Limb (tissue), 2 donors: Measurements from ENCODE around the gene GABRG3.

Experiments used
- DNase-seq, 2 donors: peaks; one replicate each; pipeline ENCODE4 v3.0.0-alpha.2; 2016; ENCODE audit errors: extremely low spot score in 2 of 2

Gene GABRG3

DNA sequence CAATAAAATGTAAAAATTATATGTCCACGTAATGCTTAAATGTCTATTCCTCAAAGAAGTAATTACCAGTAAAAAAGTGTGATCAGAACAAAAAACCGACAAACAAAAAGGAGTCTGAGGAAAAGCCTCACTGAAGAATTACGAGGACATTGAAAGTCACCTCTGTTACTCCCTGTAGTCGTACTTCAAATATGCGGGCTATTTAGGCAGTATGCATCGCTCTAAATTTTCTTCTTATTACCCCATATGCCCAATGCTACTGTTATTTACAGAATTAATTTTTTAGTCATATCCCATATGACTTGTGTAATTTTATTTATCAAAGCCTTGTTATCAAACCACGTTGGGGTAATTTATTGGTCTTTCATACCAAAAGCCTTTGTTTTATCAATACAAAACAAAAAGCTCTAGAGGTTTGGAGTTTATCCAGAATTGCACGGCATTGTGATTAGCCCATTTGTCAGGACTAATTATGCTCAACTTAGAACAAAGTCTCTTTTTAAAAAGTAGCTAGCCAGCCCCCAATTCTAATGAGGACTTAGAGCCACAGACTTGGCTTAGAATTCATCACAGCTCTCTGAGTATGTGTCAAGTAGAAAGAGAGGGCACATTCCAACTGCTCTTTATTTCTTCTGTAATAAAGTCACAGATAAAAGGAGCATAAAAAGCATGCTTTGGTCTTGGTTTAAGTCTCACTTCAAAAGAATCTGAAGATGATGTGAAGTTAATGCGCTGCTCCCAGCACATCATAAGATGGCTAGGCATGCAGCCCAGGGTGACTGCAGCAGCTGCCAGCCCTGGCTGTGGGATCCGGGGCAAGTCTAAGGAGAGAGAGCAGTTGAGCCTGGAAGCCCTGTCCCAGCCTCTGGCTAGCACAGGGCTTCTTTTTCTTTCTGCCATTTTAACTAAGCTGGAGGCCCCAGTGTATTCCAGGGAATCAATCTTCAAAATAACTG is 521.0 kb downstream of the GABRG3 start:
- DNase-seq = peak in 1 of 2 donors; percentile 23

DNA sequence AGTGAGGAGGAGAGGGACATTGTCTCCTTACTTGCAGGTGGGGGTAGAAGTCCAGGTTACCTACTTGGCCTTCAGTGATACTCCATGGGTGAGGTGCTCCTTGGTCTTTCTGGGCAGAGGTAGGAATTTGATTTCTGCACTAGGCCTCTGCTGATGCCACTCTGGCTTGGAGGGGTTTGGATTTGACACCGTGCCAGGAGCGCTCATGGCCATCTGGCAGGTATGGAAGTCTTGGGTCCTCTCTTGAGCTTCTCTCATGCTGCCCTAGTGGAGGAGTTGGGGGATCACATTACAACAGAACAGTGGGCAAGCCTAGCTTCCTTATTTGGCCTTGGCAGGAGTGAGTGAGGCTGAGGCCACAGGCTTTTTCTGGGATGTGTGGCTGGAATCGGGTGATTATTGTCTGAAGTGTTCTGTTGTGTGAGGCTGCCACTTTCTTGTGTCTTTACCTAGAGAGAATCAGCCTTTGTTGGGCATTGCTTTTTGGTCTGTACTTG is 525.0 kb downstream of the GABRG3 start:
- no peak for DNase-seq

- DNase-seq = no peak
These were observed 527.7 kb downstream of the GABRG3 start for GRCh38 chr15:27498700-27499099.

GRCh38 chr15:27499191-27499590 is 528.2 kb downstream of the GABRG3 start:
- DNase-seq = no peak

DNA sequence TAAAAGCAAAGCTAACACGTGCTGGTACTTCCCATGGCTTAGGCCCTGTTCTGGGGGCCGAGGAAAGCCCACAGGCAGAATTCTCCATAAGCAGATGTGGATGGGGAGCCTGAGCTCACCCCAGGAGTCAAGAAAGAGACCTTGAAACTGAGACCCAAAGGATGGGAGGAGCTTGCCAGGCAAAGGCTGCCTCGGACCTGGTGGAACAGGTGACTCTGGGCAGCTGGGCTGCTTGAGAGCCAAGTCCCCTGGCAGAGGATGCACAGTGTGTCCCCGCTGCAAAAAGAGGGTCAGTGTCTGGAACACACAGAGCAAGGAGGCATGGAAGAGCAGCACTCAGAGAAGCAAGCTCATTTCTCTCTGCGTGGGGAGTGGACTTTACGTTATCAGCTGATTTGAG is 528.7 kb downstream of the GABRG3 start:
- DNase-seq = no peak

DNA sequence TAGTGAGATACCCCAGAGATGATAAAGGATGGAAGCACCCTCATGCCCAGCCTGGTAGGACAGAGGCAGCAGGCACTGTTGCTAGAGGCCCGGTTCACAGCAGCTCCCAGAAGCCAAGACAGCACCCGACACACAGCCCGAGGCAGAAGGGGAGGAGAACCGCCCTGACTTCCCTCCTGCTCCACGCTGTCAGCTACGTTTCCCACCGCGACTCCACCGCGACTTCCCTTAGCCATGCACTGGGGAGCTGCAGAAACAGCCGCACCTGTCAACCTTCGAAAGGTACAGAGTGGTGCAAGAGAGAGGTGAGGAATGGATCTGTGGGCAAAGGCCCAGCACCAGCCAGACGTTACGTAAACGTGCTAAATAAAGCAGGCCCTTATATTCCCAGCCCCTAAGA is 529.2 kb downstream of the GABRG3 start:
- no peak for DNase-seq

DNA sequence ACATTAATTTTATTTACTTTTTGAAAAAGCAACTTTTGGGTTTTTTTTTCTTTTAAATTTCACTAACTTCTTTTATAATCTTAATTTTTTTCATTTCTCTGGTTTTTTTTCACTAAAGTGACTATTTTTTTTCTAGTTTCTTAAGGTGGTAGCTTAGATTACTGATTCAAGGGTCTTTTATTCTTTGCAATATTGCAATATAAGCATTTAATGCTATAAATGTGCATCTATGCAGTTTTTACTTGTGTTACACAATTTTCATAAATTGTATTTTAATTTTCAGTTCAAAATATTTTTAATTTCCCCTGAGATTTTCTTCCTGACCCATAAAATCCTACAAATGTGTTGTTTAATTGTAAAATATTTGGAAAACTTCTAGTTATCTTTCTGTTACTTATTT is 535.8 kb downstream of the GABRG3 start:
- no peak for DNase-seq

GRCh38 chr15:27509014-27509413 is 538.0 kb downstream of the GABRG3 start:
- no peak for DNase-seq

DNA sequence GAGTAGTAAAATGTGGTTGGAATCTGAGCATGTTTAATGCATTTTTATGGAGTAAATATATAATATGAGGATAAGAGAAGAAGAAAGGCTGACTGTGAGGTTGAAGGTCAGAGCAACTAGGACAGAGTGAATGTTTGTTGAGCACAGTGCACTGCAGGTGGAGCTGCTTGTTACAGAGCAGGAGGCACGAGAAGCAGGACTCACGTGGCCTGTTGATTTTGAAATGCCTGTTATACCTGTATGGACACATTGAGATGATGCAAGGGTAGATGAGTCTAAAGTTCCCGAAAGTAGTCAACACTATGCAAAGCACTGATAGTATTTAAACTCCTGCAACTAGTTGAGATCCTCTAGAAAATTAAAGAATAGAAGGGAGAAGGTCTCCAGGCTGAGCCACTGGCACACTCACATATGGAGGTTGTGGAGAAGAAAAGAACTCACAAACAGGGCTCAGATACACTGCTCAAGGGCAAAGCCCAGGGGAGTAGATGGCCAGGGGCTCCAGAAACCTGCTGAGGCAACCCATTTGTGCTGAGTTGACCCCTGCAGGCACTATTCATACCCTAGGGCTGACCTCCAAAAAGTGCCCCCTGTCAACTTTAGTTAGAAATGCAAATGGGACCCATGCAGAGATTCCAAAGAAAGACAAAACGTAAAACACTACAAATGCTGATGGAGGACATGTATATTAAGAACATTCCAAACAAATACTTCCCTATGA is 541.5 kb downstream of the GABRG3 start:
- DNase-seq = no peak

DNA sequence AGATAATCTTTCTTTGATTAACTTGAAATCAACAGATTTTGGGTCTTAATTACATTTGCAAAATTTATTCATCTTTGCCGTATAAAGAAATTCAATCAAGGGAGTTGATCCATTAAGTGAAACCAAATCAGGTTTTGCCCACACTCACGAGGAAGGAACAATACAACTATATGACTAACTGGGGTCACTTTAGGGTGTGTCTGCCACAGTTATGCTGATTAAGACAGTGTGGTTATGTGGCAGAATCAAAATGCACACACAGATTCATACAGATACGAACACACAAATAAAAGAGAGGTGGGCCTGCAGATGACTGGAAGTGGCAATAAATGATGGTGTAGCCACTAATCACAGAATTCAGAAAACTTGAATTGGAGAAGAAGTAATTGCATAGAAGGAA is 543.5 kb downstream of the GABRG3 start:
- DNase-seq = no peak

- no peak for DNase-seq
These were observed 556.6 kb downstream of the GABRG3 start for GRCh38 chr15:27527490-27528067.

DNA sequence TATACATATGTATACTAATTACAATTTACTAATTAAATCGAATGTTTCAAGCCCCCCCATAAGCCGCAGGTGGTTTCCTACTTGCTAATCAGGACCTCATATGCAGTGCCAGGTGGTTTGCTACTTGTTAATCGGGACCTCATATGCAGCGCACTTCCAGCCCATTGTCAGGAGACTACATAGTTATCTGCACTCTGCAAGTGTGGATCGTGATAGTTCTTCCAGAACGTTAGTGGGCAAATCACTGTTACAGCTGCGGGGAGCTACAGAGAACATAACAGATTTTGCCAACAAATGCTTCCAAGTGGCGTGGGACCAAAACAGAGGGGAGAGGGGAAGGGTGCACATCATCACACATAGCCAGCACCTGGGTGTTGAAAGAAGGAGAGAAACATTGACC is 558.4 kb downstream of the GABRG3 start:
- no peak for DNase-seq

GRCh38 chr15:27530994-27531393 is 560.0 kb downstream of the GABRG3 start:
- no peak for DNase-seq

DNA sequence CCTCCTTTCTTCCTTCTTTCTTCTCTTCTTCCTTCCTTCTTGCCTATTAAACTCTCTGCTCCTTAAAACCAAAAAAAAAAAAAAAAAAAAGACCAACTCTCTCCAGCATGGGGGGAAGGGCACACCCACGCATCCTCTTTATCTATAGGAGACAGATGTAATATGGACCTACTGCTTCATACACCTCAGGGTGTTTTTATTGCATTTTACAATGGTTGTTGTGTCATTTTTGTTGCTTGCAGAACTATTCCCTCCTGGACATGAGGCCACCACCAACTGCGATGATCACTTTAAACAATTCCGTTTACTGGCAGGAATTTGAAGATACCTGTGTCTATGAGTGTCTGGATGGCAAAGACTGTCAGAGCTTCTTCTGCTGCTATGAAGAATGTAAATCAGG is 561.4 kb downstream of the GABRG3 start:
- no peak for DNase-seq

- DNase-seq = no peak
These were observed 564.6 kb downstream of the GABRG3 start for GRCh38 chr15:27535445-27536129.

DNA sequence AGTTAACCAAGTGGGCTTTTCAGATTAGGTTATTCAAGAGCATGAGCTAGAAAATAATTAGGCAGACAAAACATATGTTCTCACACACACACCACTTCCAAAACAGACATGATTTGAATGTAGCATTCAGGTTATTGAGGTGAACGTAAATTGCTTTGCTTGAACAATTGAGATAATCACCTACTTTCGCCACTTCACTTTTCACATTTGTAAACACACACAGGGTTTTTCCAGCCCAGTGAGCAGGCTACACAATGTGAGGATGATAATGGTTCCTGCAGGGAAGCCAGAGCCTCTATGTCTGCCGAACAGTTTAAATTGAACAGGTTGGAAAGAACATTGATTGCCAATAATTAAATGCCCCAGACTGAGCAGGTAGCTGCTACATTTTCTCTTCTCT is 567.3 kb downstream of the GABRG3 start:
- no peak for DNase-seq

GRCh38 chr15:27541581-27541980 is 570.6 kb downstream of the GABRG3 start:
- no peak for DNase-seq

DNA sequence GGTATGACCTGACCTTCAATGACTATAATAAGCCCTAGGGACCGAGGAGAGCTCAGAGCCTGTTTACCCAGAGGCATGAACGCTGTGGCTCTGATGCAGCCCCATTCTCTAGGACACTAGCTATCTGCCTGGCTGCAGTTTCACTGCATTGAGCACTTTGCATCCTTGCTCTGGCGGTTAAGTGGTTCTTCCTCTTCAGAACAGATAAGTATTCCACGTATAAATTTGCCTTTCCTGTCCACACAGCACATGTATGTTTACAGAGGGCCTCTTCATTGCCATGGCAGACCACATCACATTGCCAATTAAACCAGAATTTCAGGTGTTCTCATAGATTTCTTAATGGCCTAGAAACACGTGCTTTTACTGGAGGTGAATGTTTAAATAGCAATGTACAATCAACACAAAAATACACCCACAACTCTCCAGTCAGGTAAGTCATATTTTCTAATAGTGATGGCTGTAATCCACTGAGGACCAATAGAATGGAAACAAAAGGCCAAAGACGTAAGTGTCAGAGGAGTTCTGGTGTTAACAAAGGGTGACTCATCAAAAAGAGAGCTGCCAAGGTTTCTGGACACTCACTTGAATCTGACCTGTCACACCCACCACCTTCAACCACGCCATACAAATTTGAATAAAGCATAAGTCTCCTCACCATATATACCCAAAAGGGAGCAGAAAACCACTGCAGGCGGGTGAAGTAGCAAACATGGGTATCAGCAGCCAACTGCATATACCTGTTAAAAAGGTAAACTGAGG is 574.7 kb downstream of the GABRG3 start:
- no peak for DNase-seq

- no peak for DNase-seq
These were observed 578.8 kb downstream of the GABRG3 start for GRCh38 chr15:27549746-27550145.

- DNase-seq = no peak
These were observed 579.7 kb downstream of the GABRG3 start for GRCh38 chr15:27550635-27551034.

- DNase-seq = no peak
These were observed 590.8 kb downstream of the GABRG3 start for GRCh38 chr15:27561816-27562215.
